Measurements from ENCODE around the gene CDH6.

The CDH6 gene

GRCh38 chr5:31193591-31194467, at the start of gene CDH6:
Gene CDH6, plus strand, starts transcription at chr5:31193686. Its CDS starts 73,788 bp downstream, at chr5:31267474.
- FAIRE-seq: no peak

- FAIRE-seq: no peak
Measured at GRCh38 chr5:31144364-31144763, 49.1 kb upstream of the CDH6 start.

GRCh38 chr5:31148959-31149475, 44.5 kb upstream of the CDH6 start:
- no peak for FAIRE-seq

GRCh38 chr5:31153521-31153920, 40.0 kb upstream of the CDH6 start:
- FAIRE-seq: no peak

- no peak for FAIRE-seq
Measured at GRCh38 chr5:31156631-31157160, 36.8 kb upstream of the CDH6 start.

GRCh38 chr5:31157720-31158119, 35.8 kb upstream of the CDH6 start:
- no peak for FAIRE-seq

GRCh38 chr5:31158686-31159085, 34.8 kb upstream of the CDH6 start:
- no peak for FAIRE-seq

- no peak for FAIRE-seq
Measured at GRCh38 chr5:31161781-31162181, 31.7 kb upstream of the CDH6 start.

GRCh38 chr5:31165729-31166128, 27.8 kb upstream of the CDH6 start:
- no peak for FAIRE-seq

- FAIRE-seq: no peak
Measured at GRCh38 chr5:31169379-31169778, 24.1 kb upstream of the CDH6 start.

- no peak for FAIRE-seq
Measured at GRCh38 chr5:31172881-31173280, 20.6 kb upstream of the CDH6 start.

GRCh38 chr5:31173614-31174013, 19.9 kb upstream of the CDH6 start:
- no peak for FAIRE-seq

- no peak for FAIRE-seq
Measured at GRCh38 chr5:31181376-31181987, 12.0 kb upstream of the CDH6 start.

GRCh38 chr5:31182136-31182535, 11.3 kb upstream of the CDH6 start:
- no peak for FAIRE-seq

- no peak for FAIRE-seq
Measured at GRCh38 chr5:31185951-31186350, 7.5 kb upstream of the CDH6 start.

GRCh38 chr5:31186672-31187267, 6.7 kb upstream of the CDH6 start:
- FAIRE-seq: peak; percentile 54

- no peak for FAIRE-seq
Measured at GRCh38 chr5:31187591-31187990, 5.9 kb upstream of the CDH6 start.

GRCh38 chr5:31192442-31192841, 1.0 kb upstream of the CDH6 start:
- FAIRE-seq: no peak

GRCh38 chr5:31193116-31193515, 370 bp upstream of the CDH6 start:
- FAIRE-seq: no peak

GRCh38 chr5:31194468-31194813, 955 bp downstream of the CDH6 start:
- no peak for FAIRE-seq

GRCh38 chr5:31194892-31195555, 1.5 kb downstream of the CDH6 start:
- FAIRE-seq: no peak

GRCh38 chr5:31196309-31196708, 2.8 kb downstream of the CDH6 start:
- no peak for FAIRE-seq

GRCh38 chr5:31197183-31197582, 3.7 kb downstream of the CDH6 start:
- no peak for FAIRE-seq
